MV-4-11 (cell line): ENCODE data around the gene PSMC6.

ENCODE experiments used
- DNase-seq: peaks from one replicate; lab custom pipeline; 2025; lab: John Stamatoyannopoulos, UW

PSMC6 gene

GRCh38 chr14:52706724-52707706 lies at the start of gene PSMC6:
Gene PSMC6, plus strand, starts transcription at chr14:52707200. Its CDS starts 20 bp downstream, at chr14:52707220.
- DNase-seq, result peak; percentile 84

GRCh38 chr14:52660325-52660724 lies 46.7 kb upstream of the PSMC6 start:
- DNase-seq, result no peak

- DNase-seq, result no peak
Measured at GRCh38 chr14:52660832-52661231, 46.2 kb upstream of the PSMC6 start.

GRCh38 chr14:52661314-52661713 lies 45.7 kb upstream of the PSMC6 start:
- DNase-seq, result no peak

- DNase-seq, result no peak
Measured at GRCh38 chr14:52663850-52664249, 43.1 kb upstream of the PSMC6 start.

GRCh38 chr14:52678591-52678990 lies 28.4 kb upstream of the PSMC6 start:
- DNase-seq, result no peak

- no peak for DNase-seq
Measured at GRCh38 chr14:52683985-52684520, 22.9 kb upstream of the PSMC6 start.

- no peak for DNase-seq
Measured at GRCh38 chr14:52686176-52686575, 20.8 kb upstream of the PSMC6 start.

GRCh38 chr14:52690983-52691760 lies 15.8 kb upstream of the PSMC6 start:
- no peak for DNase-seq

- peak; percentile 77 for DNase-seq
Measured at GRCh38 chr14:52692248-52692962, 14.6 kb upstream of the PSMC6 start.

GRCh38 chr14:52693036-52693435 lies 14.0 kb upstream of the PSMC6 start:
- DNase-seq, result no peak

GRCh38 chr14:52693532-52693931 lies 13.5 kb upstream of the PSMC6 start:
- no peak for DNase-seq

GRCh38 chr14:52694761-52695480 lies 12.1 kb upstream of the PSMC6 start:
- DNase-seq, result peak; percentile 49

GRCh38 chr14:52695481-52696091 lies 11.4 kb upstream of the PSMC6 start, which contains the start of gene ERO1A:
Gene ERO1A, minus strand, starts transcription at chr14:52695558. Its CDS starts 77 bp downstream, at chr14:52695481.
- peak; percentile 44 for DNase-seq

- no peak for DNase-seq
Measured at GRCh38 chr14:52700701-52701172, 6.3 kb upstream of the PSMC6 start.

GRCh38 chr14:52701223-52701622 lies 5.8 kb upstream of the PSMC6 start:
- no peak for DNase-seq

- peak; percentile 76 for DNase-seq
Measured at GRCh38 chr14:52703225-52703624, 3.8 kb upstream of the PSMC6 start.

GRCh38 chr14:52703664-52704063 lies 3.3 kb upstream of the PSMC6 start:
- no peak for DNase-seq

- peak; percentile 47 for DNase-seq
Measured at GRCh38 chr14:52706286-52706685, 714 bp upstream of the PSMC6 start.

GRCh38 chr14:52711666-52712065 lies 4.7 kb downstream of the PSMC6 start:
- DNase-seq, result no peak
